SK-N-SH treated with all-trans-retinoic acid at 6 μM for 48 hours (cell line): ENCODE results near the gene SORCS3.

Experiments used
- ATAC-seq: fragments of 200-7000 bp; cut with Tn5 transposase; 3 replicates; pipeline ENCODE4 v1.9.1; 2020; ENCODE audit warnings: mild to moderate bottlenecking, moderate library complexity
- ARNTL ChIP-seq: fragments of 450-650 bp; formaldehyde crosslinking; IDR thresholded peaks from 2 replicates; pipeline ENCODE4 v1.5.0; 2020; ENCODE audit warnings: low read depth, mild to moderate bottlenecking, moderate library complexity, borderline replicate concordance
- BACH2 ChIP-seq: fragments of 250-450 bp; sonication (Bioruptor Pico); IDR thresholded peaks from 2 replicates; pipeline ENCODE4 v1.9.0; 2021; ENCODE audit warnings: mild to moderate bottlenecking, borderline replicate concordance
- CSDC2 ChIP-seq: fragments of 250-450 bp; sonication (Bioruptor Pico); IDR thresholded peaks from 2 replicates; pipeline ENCODE4 v1.5.0; 2020; ENCODE audit warnings: mild to moderate bottlenecking, moderate library complexity
- ESRRG ChIP-seq: fragments of 250-450 bp; sonication (Bioruptor Pico); IDR thresholded peaks from 2 replicates; pipeline ENCODE4 v1.6.1; 2021; ENCODE audit warnings: mild to moderate bottlenecking
- OSR1 ChIP-seq: fragments of 250-450 bp; sonication (Bioruptor Pico); IDR thresholded peaks from 2 replicates; pipeline ENCODE4 v1.8.0; 2022; ENCODE audit warnings: moderate library complexity, mild to moderate bottlenecking, inconsistent platforms
- PATZ1 ChIP-seq: fragments of 250-450 bp; sonication (Bioruptor Pico); IDR thresholded peaks from 2 replicates; pipeline ENCODE4 v1.8.0; 2020; ENCODE audit warnings: mild to moderate bottlenecking, moderate library complexity, borderline replicate concordance
- POU6F1 ChIP-seq: fragments of 250-450 bp; sonication (Bioruptor Pico); IDR thresholded peaks from 2 replicates; pipeline ENCODE4 v1.8.0; 2021; ENCODE audit warnings: low read depth, mild to moderate bottlenecking, moderate library complexity, borderline replicate concordance
- PPARA ChIP-seq: fragments of 250-450 bp; sonication (Bioruptor Pico); IDR thresholded peaks from 2 replicates; pipeline ENCODE4 v1.5.0; 2020; ENCODE audit warnings: mild to moderate bottlenecking, borderline replicate concordance
- RARB ChIP-seq: fragments of 250-450 bp; sonication (Bioruptor Pico); IDR thresholded peaks from 2 replicates; pipeline ENCODE4 v1.8.0; 2021; ENCODE audit warnings: mild to moderate bottlenecking, moderate library complexity
- SNAI2 ChIP-seq: fragments of 250-450 bp; sonication (Bioruptor Pico); IDR thresholded peaks from 2 replicates; pipeline ENCODE4 v1.5.0; 2020; ENCODE audit warnings: mild to moderate bottlenecking, moderate library complexity
- TOX ChIP-seq: fragments of 250-450 bp; sonication (Bioruptor Pico); IDR thresholded peaks from 2 replicates; pipeline ENCODE4 v1.8.0; 2021; ENCODE audit warnings: mild to moderate bottlenecking, moderate library complexity, borderline replicate concordance
- TSHZ2 ChIP-seq: fragments of 250-450 bp; sonication (Bioruptor Pico); IDR thresholded peaks from 2 replicates; pipeline ENCODE4 v1.5.0; 2020; ENCODE audit warnings: mild to moderate bottlenecking, moderate library complexity
- ZC3H10 ChIP-seq: fragments of 250-450 bp; sonication (Bioruptor Pico); IDR thresholded peaks from 2 replicates; pipeline ENCODE4 v1.5.1; 2021; ENCODE audit warnings: mild to moderate bottlenecking, moderate library complexity
- ZFP30 ChIP-seq: fragments of 450-650 bp; formaldehyde crosslinking; IDR thresholded peaks from 2 replicates; pipeline ENCODE4 v1.5.0; 2022; ENCODE audit warnings: mild to moderate bottlenecking, moderate library complexity
- ZNF8 ChIP-seq: fragments of 450-650 bp; formaldehyde crosslinking; IDR thresholded peaks from 2 replicates; pipeline ENCODE4 v1.5.0; 2020; ENCODE audit warnings: mild to moderate bottlenecking, moderate library complexity
- TF ChIP-seq, protein P1 (sequence below): fragments of 250-450 bp; sonication (Bioruptor Pico); IDR thresholded peaks from 2 replicates; pipeline ENCODE4 v1.5.1; 2021; ENCODE audit warnings: mild to moderate bottlenecking, moderate library complexity
- TF ChIP-seq, protein P2 (sequence below): fragments of 250-450 bp; sonication (Bioruptor Pico); IDR thresholded peaks from 2 replicates; pipeline ENCODE4 v1.5.1; 2020; ENCODE audit warnings: low read depth, mild to moderate bottlenecking, moderate library complexity

SORCS3 gene

DNA sequence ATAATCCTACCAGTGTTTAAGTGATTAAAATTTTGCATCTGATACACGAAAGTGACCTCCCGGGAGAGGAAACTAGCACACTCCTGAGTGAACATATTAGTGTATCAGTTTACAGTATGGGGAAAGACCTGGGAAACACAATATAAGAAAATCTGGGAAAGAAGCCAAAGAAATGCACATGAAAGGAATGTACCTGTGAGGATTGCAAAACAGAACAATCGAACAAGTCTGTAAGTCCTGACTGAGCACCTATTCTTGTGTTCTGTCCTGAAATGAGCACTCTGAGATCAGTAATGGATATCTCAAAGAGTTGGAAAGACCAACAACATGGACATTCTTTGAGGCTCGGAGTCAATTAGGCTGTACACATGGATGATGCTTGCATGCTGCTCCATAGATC, 554.7 kb downstream of the SORCS3 start:
- TF ChIP-seq ZNF8 (CRISPR knock-in tag) (no peak), CSDC2 (CRISPR knock-in tag) (no peak), BACH2 (CRISPR knock-in tag) (no peak), ZC3H10 (CRISPR knock-in tag) (no peak), SNAI2 (no peak), TOX (CRISPR knock-in tag) (no peak), OSR1 (no peak), TSHZ2 (CRISPR knock-in tag) (no peak), ESRRG (CRISPR knock-in tag) (no peak), POU6F1 (CRISPR knock-in tag) (no peak), ZFP30 (CRISPR knock-in tag) (no peak)
- TF ChIP-seq, protein P1, sequence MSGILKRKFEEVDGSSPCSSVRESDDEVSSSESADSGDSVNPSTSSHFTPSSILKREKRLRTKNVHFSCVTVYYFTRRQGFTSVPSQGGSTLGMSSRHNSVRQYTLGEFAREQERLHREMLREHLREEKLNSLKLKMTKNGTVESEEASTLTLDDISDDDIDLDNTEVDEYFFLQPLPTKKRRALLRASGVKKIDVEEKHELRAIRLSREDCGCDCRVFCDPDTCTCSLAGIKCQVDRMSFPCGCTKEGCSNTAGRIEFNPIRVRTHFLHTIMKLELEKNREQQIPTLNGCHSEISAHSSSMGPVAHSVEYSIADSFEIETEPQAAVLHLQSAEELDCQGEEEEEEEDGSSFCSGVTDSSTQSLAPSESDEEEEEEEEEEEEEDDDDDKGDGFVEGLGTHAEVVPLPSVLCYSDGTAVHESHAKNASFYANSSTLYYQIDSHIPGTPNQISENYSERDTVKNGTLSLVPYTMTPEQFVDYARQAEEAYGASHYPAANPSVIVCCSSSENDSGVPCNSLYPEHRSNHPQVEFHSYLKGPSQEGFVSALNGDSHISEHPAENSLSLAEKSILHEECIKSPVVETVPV (CRISPR knock-in tag), result no peak
- TF ChIP-seq, protein P2, sequence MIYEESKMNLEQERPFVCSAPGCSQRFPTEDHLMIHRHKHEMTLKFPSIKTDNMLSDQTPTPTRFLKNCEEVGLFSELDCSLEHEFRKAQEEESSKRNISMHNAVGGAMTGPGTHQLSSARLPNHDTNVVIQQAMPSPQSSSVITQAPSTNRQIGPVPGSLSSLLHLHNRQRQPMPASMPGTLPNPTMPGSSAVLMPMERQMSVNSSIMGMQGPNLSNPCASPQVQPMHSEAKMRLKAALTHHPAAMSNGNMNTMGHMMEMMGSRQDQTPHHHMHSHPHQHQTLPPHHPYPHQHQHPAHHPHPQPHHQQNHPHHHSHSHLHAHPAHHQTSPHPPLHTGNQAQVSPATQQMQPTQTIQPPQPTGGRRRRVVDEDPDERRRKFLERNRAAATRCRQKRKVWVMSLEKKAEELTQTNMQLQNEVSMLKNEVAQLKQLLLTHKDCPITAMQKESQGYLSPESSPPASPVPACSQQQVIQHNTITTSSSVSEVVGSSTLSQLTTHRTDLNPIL (CRISPR knock-in tag), result no peak
- ATAC-seq, result no peak

DNA sequence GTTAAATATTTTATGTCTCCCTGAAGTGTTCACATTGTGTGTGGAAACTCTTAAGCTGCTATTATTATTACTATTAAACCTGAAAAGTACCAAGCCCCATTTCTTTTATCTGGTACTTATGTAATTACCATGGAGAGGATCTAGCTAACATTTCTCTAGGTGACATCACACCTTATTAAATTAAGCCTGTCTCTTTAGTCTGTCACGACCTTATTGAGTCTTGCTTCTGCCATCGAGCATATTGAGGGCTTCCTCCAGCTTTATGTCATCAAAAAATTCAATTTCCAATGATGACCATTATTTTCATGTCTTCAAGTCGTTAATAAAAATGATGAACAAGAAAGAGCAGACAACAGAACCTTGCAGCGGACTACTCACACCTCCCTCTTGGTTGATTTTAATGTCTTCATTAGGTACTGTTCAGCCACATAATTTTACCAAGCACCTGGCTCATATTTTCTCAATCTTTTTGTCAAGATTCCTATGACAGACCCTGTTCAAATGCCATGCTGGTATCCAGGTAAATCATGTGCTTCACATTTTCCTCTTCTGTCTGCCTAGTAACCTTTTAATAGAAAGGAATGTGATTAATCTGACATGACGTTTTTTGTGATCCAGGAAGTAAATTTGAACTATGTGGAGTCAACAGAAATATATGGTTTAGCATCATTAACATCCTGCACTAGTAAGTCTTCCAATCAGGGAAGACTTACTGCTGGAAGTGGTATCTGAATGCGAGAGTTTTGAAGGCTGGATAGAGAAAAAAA, 556.7 kb downstream of the SORCS3 start:
- no peak for ATAC-seq
- TF ChIP-seq ARNTL (CRISPR knock-in tag) (no peak), ZFP30 (CRISPR knock-in tag) (no peak), TOX (CRISPR knock-in tag) (no peak), SNAI2 (no peak), RARB (no peak), POU6F1 (CRISPR knock-in tag) (no peak), TSHZ2 (CRISPR knock-in tag) (no peak), PATZ1 (CRISPR knock-in tag) (no peak), PPARA (no peak), OSR1 (no peak), ESRRG (CRISPR knock-in tag) (no peak)
- TF ChIP-seq, protein P2 (CRISPR knock-in tag), result no peak
- TF ChIP-seq, protein P1 (CRISPR knock-in tag), result no peak
